Fibroblast of lung (primary cell): Measurements from ENCODE around the gene CTSD.
"Not testable (repeated sequence)": the region's sequence is repeated elsewhere in the genome, so short reads cannot be mapped to it uniquely, and the experiment has no call there.

Source experiments
- CTCF ChIP-seq, 2 donors: IDR thresholded peaks in 1 of 2; conservative IDR thresholded peaks in 1 of 2; 1 replicate in 1 of 2; 2 replicates in 1 of 2; pipeline ENCODE4 v1.5.1; 2011 to 2012; ENCODE audit warnings: low read length in 2 of 2, control low read depth in 1 of 2, inconsistent platforms in 1 of 2, low read depth in 1 of 2, mild to moderate bottlenecking in 1 of 2
- EZH2 ChIP-seq: IDR thresholded peaks from 2 replicates; pipeline ENCODE4 v1.5.1; 2012; ENCODE audit warnings: low read length, control low read depth, mild to moderate bottlenecking; ENCODE audit errors: missing control alignments

- TF ChIP-seq CTCF (conservative IDR thresholded peaks at IDR 0.05 in 1 of 2, IDR thresholded peaks at IDR 0.05 in 1 of 2; ENCODE audit: low read depth in 1 of 2, low read length in 2 of 2); EZH2: not testable (repeated sequence)
These were observed 5.7 kb upstream of the CTSD start for GRCh38 chr11:1769304-1769936.
